ENCODE data around the gene ACOXL.

GRCh38 chr2:110789706-110790105, 57.3 kb downstream of the ACOXL start:
- TF ChIP-seq, protein P1, sequence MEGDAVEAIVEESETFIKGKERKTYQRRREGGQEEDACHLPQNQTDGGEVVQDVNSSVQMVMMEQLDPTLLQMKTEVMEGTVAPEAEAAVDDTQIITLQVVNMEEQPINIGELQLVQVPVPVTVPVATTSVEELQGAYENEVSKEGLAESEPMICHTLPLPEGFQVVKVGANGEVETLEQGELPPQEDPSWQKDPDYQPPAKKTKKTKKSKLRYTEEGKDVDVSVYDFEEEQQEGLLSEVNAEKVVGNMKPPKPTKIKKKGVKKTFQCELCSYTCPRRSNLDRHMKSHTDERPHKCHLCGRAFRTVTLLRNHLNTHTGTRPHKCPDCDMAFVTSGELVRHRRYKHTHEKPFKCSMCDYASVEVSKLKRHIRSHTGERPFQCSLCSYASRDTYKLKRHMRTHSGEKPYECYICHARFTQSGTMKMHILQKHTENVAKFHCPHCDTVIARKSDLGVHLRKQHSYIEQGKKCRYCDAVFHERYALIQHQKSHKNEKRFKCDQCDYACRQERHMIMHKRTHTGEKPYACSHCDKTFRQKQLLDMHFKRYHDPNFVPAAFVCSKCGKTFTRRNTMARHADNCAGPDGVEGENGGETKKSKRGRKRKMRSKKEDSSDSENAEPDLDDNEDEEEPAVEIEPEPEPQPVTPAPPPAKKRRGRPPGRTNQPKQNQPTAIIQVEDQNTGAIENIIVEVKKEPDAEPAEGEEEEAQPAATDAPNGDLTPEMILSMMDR (IDR thresholded peaks at IDR 0.05; ENCODE audit: insufficient read depth, low read length, poor library complexity, severe bottlenecking): no peak
- TF ChIP-seq EZH2phosphoT487 (conservative IDR thresholded peaks at IDR 0.05; ENCODE audit: low read length): no peak
